Right cardiac atrium (tissue), 5 donors: Measurements from ENCODE around the gene SGCD. TPM values are rescaled to one million over a fixed set of nuclear protein-coding genes. Genes with fewer than 3 reads are reported as not detected.

Experiments
- ATAC-seq, 2 donors: fragments of 200-7000 bp; cut with Tn5 transposase; one replicate each; pipeline versions ENCODE4 v1.8.0 to v1.9.1; 2020; ENCODE audit warnings: moderate library complexity in 2 of 2, mild to moderate bottlenecking in 1 of 2
- DNase-seq, 3 donors: peaks; one replicate each; pipeline ENCODE4 v3.0.0-alpha.2; 2020
- H3K27ac ChIP-seq: one replicate; pipeline ENCODE4 v1.5.1; 2013; ENCODE audit warnings: mild to moderate bottlenecking, low read length, control low read depth, moderate library complexity
- H3K27me3 ChIP-seq: one replicate; pipeline ENCODE4 v1.6.1; 2013; ENCODE audit not compliant: control insufficient read depth, insufficient read depth
- H3K4me1 ChIP-seq: one replicate; pipeline ENCODE4 v1.6.1; 2013; ENCODE audit warnings: low read length; ENCODE audit not compliant: control insufficient read depth, insufficient read depth
- H3K4me3 ChIP-seq: one replicate; pipeline ENCODE4 v1.5.1; 2013; ENCODE audit warnings: low read length, control low read depth
- H3K9me3 ChIP-seq: one replicate; pipeline ENCODE4 v1.6.1; 2013; ENCODE audit warnings: low read length; ENCODE audit not compliant: control insufficient read depth
- whole genome bisulfite sequencing: extraction: QIAGEN DNeasy Blood & Tissue Kit; methylation state at CpG from one replicate; pipeline ENCODE4 v1.1.7; 2013; 5-methylcytosine and 5-hydroxymethylcytosine counted together
- intact Hi-C, 4 donors: fragments of 100-400 bp; cut with DNase I; formaldehyde crosslinking; loops; one replicate each; pipeline versions ENCODE4 v1.11.0 to v1.14.0; 2022 to 2023
- polyA plus RNA-seq: library from polyadenylated mRNA; stranded (reverse); fragments of 200-250 nt; gene quantifications from one replicate; pipeline ENCODE4 v1.2.3, GENCODE V29; 2013
- total RNA-seq, 4 donors: library from RNA; stranded (reverse); fragmentation: NEBNext Ultra II Directional; extraction: Animal tissue kit (Norgen Biotek cat#: 25700); gene quantifications; one replicate each; pipeline ENCODE4 v1.2.1, GENCODE V29; 2021
- donor health status: healthy with polysubstance abuse.
- donor health status: DM: no; HTN: yes; CAD: no.
- donor health status: DM: no; HTN: no; CAD: no.
- donor health status: DM: no; HTN: yes; CAD: no; lungs with severe emphysema.
- donor health status: DM: yes; HTN: yes; CAD: no.

Gene SGCD
- total and polyA plus RNA-seq, 5 donors: 23.2 to 151 (median 75.8) TPM

- H3K4me1 ChIP-seq: peaks cover 3% of the 10 kb centered on the region
- H3K4me3 ChIP-seq: no peak overlapping the region
- no peaks in the 10 kb centered on the region for H3K9me3 ChIP-seq
- peak overlapping the region; percentile 70 for H3K27ac ChIP-seq
- ATAC-seq (peak; percentile 58 to 71), DNase-seq (no peak)
- 74% methylated on average over 3 of the region's 3 CpGs for WGBS
- H3K27me3 ChIP-seq: no peaks in the 10 kb centered on the region
- intact Hi-C loops: loop anchor here in 1 of 4 donors (10.0 kb wide), 1 partner anchor 384 kb away; no protein-coding TSS in a partner anchor
Observed at GRCh38 chr5:156329171-156329611, 2.2 kb downstream of the SGCD start.

- Histone ChIP-seq H3K4me3 (no peak overlapping the region), H3K27ac (no peak overlapping the region), H3K27me3 (no peaks in the 10 kb centered on the region), H3K4me1 (peaks cover 3% of the 10 kb centered on the region), H3K9me3 (no peaks in the 10 kb centered on the region)
- intact Hi-C loops: no loop called here
- ATAC-seq: no peak
- DNase-seq: no peak
- 83% methylated on average over 7 of the region's 7 CpGs for WGBS
Observed at GRCh38 chr5:156330141-156330870, 3.3 kb downstream of the SGCD start.

- H3K27me3 ChIP-seq: no peaks in the 10 kb centered on the region
- no peak overlapping the region for H3K4me3 ChIP-seq
- intact Hi-C loops: no loop called here
- no peak for DNase-seq
- 31% methylated on average over 1 of the region's 1 CpG for WGBS
- ATAC-seq: no peak
- H3K27ac ChIP-seq: no peak overlapping the region
- H3K9me3 ChIP-seq: no peaks in the 10 kb centered on the region
- peaks cover 3% of the 10 kb centered on the region for H3K4me1 ChIP-seq
Observed at GRCh38 chr5:156331181-156331580, 4.2 kb downstream of the SGCD start.

GRCh38 chr5:156331845-156332244, 4.9 kb downstream of the SGCD start:
- no peaks in the 10 kb centered on the region for H3K27me3 ChIP-seq
- H3K27ac ChIP-seq: no peak overlapping the region
- no peaks in the 10 kb centered on the region for H3K9me3 ChIP-seq
- 91% methylated on average over 6 of the region's 6 CpGs for WGBS
- intact Hi-C loops: no loop called here
- no peak overlapping the region for H3K4me3 ChIP-seq
- DNase-seq: no peak
- no peak for ATAC-seq
- peaks cover 3% of the 10 kb centered on the region for H3K4me1 ChIP-seq

- Histone ChIP-seq H3K9me3 (no peaks in the 10 kb centered on the region), H3K4me1 (peaks cover 3% of the 10 kb centered on the region), H3K4me3 (no peak overlapping the region), H3K27me3 (no peaks in the 10 kb centered on the region), H3K27ac (no peak overlapping the region)
- 39% methylated on average over 2 of the region's 2 CpGs for WGBS
- intact Hi-C loops: no loop called here
- no peak for DNase-seq
- ATAC-seq: no peak
Observed at GRCh38 chr5:156332245-156332644, 5.3 kb downstream of the SGCD start.

GRCh38 chr5:156339139-156339841, 12.3 kb downstream of the SGCD start:
- DNase-seq (no peak), ATAC-seq (no peak)
- intact Hi-C loops: no loop called here
- Histone ChIP-seq H3K4me3 (no peak overlapping the region), H3K9me3 (no peaks in the 10 kb centered on the region), H3K27me3 (no peaks in the 10 kb centered on the region), H3K27ac (no peak overlapping the region), H3K4me1 (no peaks in the 10 kb centered on the region)
- 74% methylated on average over 2 of the region's 2 CpGs for WGBS

GRCh38 chr5:156340893-156341292, 13.9 kb downstream of the SGCD start:
- no peaks in the 10 kb centered on the region for H3K27me3 ChIP-seq
- no peaks in the 10 kb centered on the region for H3K4me1 ChIP-seq
- DNase-seq (no peak), ATAC-seq (no peak)
- intact Hi-C loops: no loop called here
- H3K4me3 ChIP-seq: no peak overlapping the region
- 69% methylated on average over 1 of the region's 1 CpG for WGBS
- no peaks in the 10 kb centered on the region for H3K9me3 ChIP-seq
- H3K27ac ChIP-seq: no peak overlapping the region

- 55% methylated on average over 2 of the region's 2 CpGs for WGBS
- Histone ChIP-seq H3K4me1 (no peaks in the 10 kb centered on the region), H3K4me3 (no peak overlapping the region), H3K27me3 (no peaks in the 10 kb centered on the region), H3K9me3 (no peaks in the 10 kb centered on the region), H3K27ac (no peak overlapping the region)
- intact Hi-C loops: no loop called here
- ATAC-seq (no peak), DNase-seq (no peak)
Observed at GRCh38 chr5:156350256-156350655, 23.3 kb downstream of the SGCD start.

- H3K27ac ChIP-seq: no peak overlapping the region
- no peaks in the 10 kb centered on the region for H3K4me1 ChIP-seq
- ATAC-seq (no peak), DNase-seq (no peak)
- intact Hi-C loops: no loop called here
- WGBS: 75% methylated on average over 4 of the region's 4 CpGs
- no peaks in the 10 kb centered on the region for H3K9me3 ChIP-seq
- no peaks in the 10 kb centered on the region for H3K27me3 ChIP-seq
- H3K4me3 ChIP-seq: no peak overlapping the region
Observed at GRCh38 chr5:156351423-156351822, 24.5 kb downstream of the SGCD start.

GRCh38 chr5:156354571-156354970, 27.6 kb downstream of the SGCD start:
- Histone ChIP-seq H3K4me3 (no peak overlapping the region), H3K4me1 (no peaks in the 10 kb centered on the region), H3K27ac (no peak overlapping the region), H3K27me3 (no peaks in the 10 kb centered on the region), H3K9me3 (no peaks in the 10 kb centered on the region)
- ATAC-seq: no peak
- intact Hi-C loops: no loop called here
- no peak for DNase-seq

- no peaks in the 10 kb centered on the region for H3K27me3 ChIP-seq
- intact Hi-C loops: no loop called here
- 70% methylated on average over 2 of the region's 2 CpGs for WGBS
- H3K4me1 ChIP-seq: peaks cover 2% of the 10 kb centered on the region
- H3K9me3 ChIP-seq: no peaks in the 10 kb centered on the region
- ATAC-seq (no peak), DNase-seq (no peak)
- no peak overlapping the region for H3K4me3 ChIP-seq
- H3K27ac ChIP-seq: no peak overlapping the region
Observed at GRCh38 chr5:156356238-156356637, 29.3 kb downstream of the SGCD start.
